AG04450 (cell line): ENCODE measurements around the gene FTSJ3. TPM values are rescaled to one million over a fixed set of nuclear protein-coding genes. Genes with fewer than 3 reads are reported as not detected.
A peak's percentile ranks its signal among the peaks of the same experiment; 100 is the strongest.

Experiments
- CTCF ChIA-PET: fragments of 300-600, 350-600 bp; formaldehyde crosslinking; extraction: SDS; loops from one replicate; lab custom pipeline; 2022; ENCODE audit warnings: antibody characterized with exemption, inconsistent platforms; lab: Charles Lee
- POLR2A ChIA-PET: fragments of 350-600 bp; formaldehyde crosslinking; extraction: SDS; loops from one replicate; lab custom pipeline; 2021; ENCODE audit warnings: antibody characterized with exemption, inconsistent platforms; lab: Yijun Ruan, JAX
- DNase-seq: peaks from one replicate; pipeline ENCODE4 v3.0.0-alpha.2; 2011; ENCODE audit warnings: low read depth, low spot score
- H3K27ac ChIP-seq: one replicate; pipeline ENCODE4 v1.5.1; 2012; ENCODE audit warnings: low read depth, low read length, control low read depth
- H3K27me3 ChIP-seq: one replicate; pipeline ENCODE4 v1.6.0; 2012; ENCODE audit warnings: low read length; ENCODE audit not compliant: control insufficient read depth, insufficient read depth
- H3K4me3 ChIP-seq: 2 replicates; pipeline ENCODE4 v1.5.1; 2011; ENCODE audit warnings: mild to moderate bottlenecking, low read depth, low read length, control low read depth
- H3K9me3 ChIP-seq: 2 replicates; pipeline ENCODE4 v1.5.1; 2012; ENCODE audit warnings: low read length; ENCODE audit not compliant: control insufficient read depth, insufficient read depth
- CTCF ChIP-seq: IDR thresholded peaks from 2 replicates; pipeline ENCODE4 v1.5.1; 2011; ENCODE audit warnings: low read depth, low read length, control low read depth, inconsistent platforms
- polyA plus RNA-seq: library from polyadenylated mRNA; depleted of rRNA; stranded (reverse); fragments of >200 nt; gene quantifications from 2 replicates; pipeline ENCODE4 v1.2.3, GENCODE V29; 2011

The FTSJ3 gene
- polyA plus RNA-seq, 1 experiment, result 58.4 TPM

- H3K9me3 ChIP-seq, result no peaks in the 10 kb centered on the region; the same call in 1 of the 2 replicates
- CTCF ChIA-PET, result no interaction called here
- H3K27ac ChIP-seq, result peak overlapping the region; percentile 61
- no peak for TF ChIP-seq CTCF
- no peak overlapping the region for H3K4me3 ChIP-seq
- H3K27me3 ChIP-seq, result no peaks in the 10 kb centered on the region
- POLR2A ChIA-PET, result interaction anchor here (1.2 kb wide), 1 partner anchor 65 kb away, joined by 4 read pairs; the partner anchor contains the start of genes CCDC47 and DDX42
- DNase-seq, result no peak
Observed at GRCh38 chr17:63838631-63839171, 11.2 kb upstream of the FTSJ3 start.

GRCh38 chr17:63837962-63838600, 10.6 kb upstream of the FTSJ3 start:
- no peak for DNase-seq
- POLR2A ChIA-PET, result interaction anchor here (1.2 kb wide), 1 partner anchor 65 kb away, joined by 4 read pairs; the partner anchor contains the start of genes CCDC47 and DDX42
- Histone ChIP-seq H3K9me3 (no peaks in the 10 kb centered on the region; the same call in 1 of the 2 replicates), H3K4me3 (no peak overlapping the region), H3K27ac (peak overlapping the region; percentile 11), H3K27me3 (no peaks in the 10 kb centered on the region)
- TF ChIP-seq CTCF, result no peak
- CTCF ChIA-PET, result no interaction called here

- CTCF ChIA-PET, result no interaction called here
- Histone ChIP-seq H3K27ac (no peak overlapping the region), H3K27me3 (no peaks in the 10 kb centered on the region), H3K9me3 (no peaks in the 10 kb centered on the region; the same call in 1 of the 2 replicates), H3K4me3 (no peak overlapping the region)
- TF ChIP-seq CTCF, result no peak
- DNase-seq, result no peak
- POLR2A ChIA-PET, result interaction anchor here (1.2 kb wide), 1 partner anchor 64 kb away, joined by 4 read pairs; the partner anchor contains the start of genes CCDC47 and DDX42
Observed at GRCh38 chr17:63837480-63837879, 10.0 kb upstream of the FTSJ3 start.

GRCh38 chr17:63836811-63837210, 9.3 kb upstream of the FTSJ3 start:
- TF ChIP-seq CTCF, result no peak
- DNase-seq, result no peak
- H3K4me3 ChIP-seq, result no peak overlapping the region
- no peak overlapping the region for H3K27ac ChIP-seq
- CTCF ChIA-PET, result no interaction called here
- POLR2A ChIA-PET, result no interaction called here
- no peaks in the 10 kb centered on the region for H3K27me3 ChIP-seq
- H3K9me3 ChIP-seq, result no peaks in the 10 kb centered on the region; the same call in 1 of the 2 replicates

- H3K27ac ChIP-seq, result no peak overlapping the region
- H3K27me3 ChIP-seq, result no peaks in the 10 kb centered on the region
- ChIA-PET CTCF (interaction anchor here (0.6 to 1.5 kb wide), 7 partner anchors 9 to 160 kb away, joined by 3 to 11 read pairs (median 3); no protein-coding TSS in a partner anchor), POLR2A (interaction anchor here (0.7 kb wide), 1 partner anchor 48 kb away, joined by 3 read pairs; no protein-coding TSS in a partner anchor)
- H3K4me3 ChIP-seq, result no peak overlapping the region
- H3K9me3 ChIP-seq, result no peaks in the 10 kb centered on the region
- no peak for TF ChIP-seq CTCF
- DNase-seq, result no peak
Observed at GRCh38 chr17:63835167-63835720, 7.8 kb upstream of the FTSJ3 start.
